HG02588 (cell line): Measurements from ENCODE around the gene PMM1.
A peak's percentile ranks its signal among the peaks of the same experiment; 100 is the strongest.
"Not testable (repeated sequence)": the region's sequence is repeated elsewhere in the genome, so short reads cannot be mapped to it uniquely, and the experiment has no call there.

ENCODE experiments used
- ATAC-seq: cut with Tn5 transposase; IDR thresholded peaks from one replicate; pipeline ENCODE4 v1.9.1; 2021; ENCODE audit warnings: mild to moderate bottlenecking, moderate library complexity; ENCODE audit not compliant: unreplicated experiment

PMM1 gene

DNA sequence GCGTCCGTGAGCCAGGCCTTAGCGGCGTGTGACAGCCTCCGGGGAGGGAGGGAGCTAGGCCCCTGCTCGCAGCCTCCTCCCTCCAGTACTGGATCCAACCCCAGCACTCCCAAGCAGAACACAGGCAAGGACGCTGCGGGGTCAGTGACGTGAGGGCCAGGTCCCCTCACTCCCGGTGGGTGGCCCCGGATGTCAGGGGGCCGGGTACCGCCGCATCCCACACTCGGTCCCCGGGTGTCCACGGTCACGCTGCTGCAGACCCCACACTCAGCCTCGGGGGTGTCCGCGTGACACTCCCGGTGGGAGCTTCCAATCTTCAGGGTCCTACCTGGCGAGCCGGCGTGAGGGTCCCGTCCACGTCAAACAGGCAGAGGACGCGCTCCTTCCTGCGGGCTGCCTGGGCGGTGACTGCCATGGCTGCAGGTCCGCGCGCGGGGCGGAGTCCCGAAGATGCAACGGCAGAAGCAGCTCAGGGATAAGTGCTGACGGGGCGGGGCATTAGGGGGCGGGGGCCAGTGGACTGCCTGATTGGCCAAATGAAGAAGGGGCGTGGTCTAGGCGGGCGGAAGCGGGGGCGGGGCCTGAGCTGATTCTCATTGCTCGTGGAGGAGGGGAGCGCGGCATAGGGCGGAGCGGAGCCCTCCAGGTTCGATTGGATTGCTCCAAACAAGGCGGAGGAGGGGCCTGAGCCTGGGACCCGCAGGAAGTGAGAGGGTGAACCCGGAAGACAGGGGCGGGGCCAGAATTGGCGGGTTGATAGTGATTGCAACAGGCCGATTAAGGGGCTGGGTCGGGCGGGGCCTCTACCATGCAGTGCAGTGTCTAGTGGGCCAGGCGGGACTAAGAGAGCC lies at the start of gene PMM1:
PMM1 (minus strand) TSS at position 450 of the 851 bp plus-strand sequence; CDS start at position 415, 35 bp downstream.
- ATAC-seq: peak; percentile 86

DNA sequence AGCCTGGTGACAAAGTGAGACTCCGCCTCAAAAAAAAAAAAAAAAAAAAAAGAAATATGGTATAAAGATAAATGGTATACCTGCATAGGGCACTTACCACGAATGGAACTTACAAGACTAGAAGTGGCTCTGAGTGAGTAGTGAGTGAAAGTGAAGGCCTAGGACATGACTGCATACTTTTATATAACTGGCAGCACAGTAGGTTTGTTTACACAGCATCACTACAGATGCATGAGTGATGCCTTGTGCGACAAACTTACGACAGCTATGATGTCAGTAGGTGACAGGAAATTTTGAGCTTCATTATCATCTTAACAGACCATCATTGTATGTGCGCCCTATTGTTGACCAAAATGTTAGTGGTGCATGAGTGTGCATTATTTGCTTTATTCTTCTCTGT lies 49.1 kb upstream of the PMM1 start:
- ATAC-seq: no peak

DNA sequence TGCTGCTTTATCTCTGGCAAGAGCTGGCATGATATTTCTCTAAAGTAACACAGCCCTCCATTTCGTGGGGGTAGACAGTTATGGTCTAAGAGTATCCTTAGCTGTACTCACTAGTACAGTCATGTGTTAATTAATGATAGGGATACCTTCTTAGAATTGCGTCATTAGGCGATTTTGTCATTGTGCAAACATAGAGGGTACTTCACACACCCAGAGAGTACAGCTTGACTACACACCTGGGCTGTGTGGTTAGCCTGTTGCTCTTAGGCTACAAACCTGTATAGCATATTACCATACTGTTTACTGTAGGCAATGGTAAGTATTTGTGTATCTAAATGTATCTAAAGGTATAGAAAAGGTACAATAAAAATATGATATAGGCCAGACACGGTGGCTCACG lies 48.5 kb upstream of the PMM1 start:
- no peak for ATAC-seq

DNA sequence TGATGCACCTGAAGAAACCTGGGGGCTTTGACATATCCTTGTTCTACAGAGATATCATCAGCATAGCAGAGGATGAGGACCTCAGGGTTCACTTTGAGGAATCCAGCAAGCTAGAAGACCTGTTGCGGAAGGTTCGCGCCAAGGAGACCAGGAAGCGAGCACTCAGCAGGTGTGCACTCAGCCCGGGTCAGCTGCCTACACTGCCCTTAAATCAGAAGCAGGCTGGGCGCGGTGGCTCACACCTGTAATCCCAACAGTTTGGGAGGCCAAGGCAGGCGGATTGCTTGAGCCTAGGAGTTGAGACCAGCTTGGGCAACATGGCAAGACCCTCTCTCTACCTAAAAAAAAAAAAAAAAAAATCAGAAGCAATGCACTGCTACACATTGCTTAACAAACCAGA lies 48.0 kb upstream of the PMM1 start:
- ATAC-seq: not testable (repeated sequence)

DNA sequence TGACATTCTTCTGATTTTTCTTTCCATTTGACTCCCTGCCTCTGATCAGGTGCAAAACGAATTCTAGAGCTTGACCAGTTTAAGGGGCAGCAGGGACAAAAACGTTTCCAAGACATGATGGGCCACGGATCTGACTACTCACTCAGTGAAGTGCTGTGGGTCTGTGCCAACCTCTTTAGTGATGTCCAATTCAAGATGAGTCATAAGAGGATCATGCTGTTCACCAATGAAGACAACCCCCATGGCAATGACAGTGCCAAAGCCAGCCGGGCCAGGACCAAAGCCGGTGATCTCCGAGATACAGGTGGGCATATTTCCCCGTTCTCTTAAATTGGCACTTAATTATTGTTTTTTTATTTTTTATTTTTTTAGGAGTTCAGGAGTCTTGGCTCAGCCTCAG lies 46.8 kb upstream of the PMM1 start:
- ATAC-seq: no peak

DNA sequence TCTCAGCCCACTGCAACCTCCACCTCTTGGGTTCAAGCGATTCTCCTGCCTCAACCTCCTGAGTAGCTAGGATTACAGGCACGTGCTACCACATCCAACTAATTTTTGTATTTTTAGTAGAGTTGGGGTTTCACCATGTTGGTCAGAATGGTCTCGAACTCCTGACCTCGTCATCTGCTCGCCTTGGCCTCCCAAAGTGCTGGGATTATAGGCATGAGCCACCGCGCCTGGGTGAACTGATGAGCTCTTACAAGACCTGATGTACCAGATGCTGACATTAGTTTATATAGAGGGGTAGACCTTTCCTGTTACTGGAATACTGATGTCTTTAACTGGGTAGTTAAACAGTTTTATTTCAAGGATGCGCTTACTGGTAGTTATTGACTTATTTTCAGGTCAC lies 45.0 kb upstream of the PMM1 start:
- not testable (repeated sequence) for ATAC-seq

DNA sequence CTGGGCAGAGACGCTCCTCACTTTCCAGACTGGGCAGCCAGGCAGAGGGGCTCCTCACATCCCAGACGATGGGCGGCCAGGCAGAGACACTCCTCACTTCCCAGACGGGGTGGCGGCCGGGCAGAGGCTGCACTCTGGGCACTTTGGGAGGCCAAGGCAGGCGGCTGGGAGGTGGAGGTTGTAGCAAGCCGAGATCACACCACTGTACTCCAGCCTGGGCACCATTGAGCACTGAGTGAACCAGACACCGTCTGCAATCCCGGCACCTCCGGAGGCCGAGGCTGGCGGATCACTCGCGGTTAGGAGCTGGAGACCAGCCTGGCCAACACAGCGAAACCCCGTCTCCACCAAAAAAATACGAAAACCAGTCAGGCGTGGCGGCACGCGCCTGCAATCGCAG lies 42.0 kb upstream of the PMM1 start:
- ATAC-seq: not testable (repeated sequence)

DNA sequence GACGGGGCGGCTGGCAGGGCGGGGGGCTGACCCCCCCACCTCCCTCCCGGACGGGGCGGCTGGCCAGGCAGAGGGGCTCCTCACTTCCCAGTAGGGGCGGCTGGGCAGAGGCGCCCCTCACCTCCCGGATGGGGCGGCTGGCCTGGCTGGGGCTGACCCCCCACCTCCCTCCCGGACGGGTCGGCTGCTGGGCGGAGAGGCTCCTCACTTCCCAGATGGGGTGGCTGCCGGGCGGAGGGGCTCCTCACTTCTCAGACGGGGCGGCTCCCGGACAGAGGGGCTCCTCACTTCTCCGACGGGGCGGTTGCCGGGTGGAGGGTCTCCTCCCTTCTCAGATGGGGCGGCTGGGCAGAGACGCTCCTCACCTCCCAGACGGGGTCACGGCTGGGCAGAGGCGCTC lies 41.5 kb upstream of the PMM1 start:
- not testable (repeated sequence) for ATAC-seq

DNA sequence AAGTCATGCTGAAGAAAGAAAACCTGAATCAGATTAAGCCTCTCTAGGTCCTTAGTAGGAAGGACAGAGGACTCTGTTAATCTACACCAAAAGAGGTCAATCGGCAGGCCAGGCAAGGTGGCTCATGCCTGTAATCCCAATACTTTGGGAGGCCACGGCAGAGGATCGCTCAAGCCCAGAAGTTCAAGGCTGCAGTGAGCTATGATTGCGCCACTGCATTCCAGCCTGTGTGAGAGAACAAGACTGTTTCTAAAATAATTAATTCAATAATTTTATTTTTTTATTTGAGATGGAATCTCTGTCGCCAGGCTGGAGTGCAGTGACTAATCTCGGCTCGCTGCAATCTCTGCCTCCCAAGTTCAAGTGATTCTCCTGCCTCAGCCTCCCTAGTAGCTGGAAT lies 35.9 kb upstream of the PMM1 start:
- ATAC-seq: no peak

DNA sequence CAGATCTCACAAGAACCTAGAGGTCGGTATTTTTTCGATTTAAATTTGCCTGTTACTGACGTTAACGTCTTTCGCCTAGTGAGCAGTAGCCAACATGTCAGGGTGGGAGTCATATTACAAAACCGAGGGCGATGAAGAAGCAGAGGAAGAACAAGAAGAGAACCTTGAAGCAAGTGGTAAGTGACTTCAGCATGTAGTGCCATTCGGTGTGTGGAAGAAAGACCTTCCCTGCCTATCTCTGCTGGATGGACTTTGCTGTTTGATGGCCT lies 32.2 kb upstream of the PMM1 start:
- no peak for ATAC-seq

DNA sequence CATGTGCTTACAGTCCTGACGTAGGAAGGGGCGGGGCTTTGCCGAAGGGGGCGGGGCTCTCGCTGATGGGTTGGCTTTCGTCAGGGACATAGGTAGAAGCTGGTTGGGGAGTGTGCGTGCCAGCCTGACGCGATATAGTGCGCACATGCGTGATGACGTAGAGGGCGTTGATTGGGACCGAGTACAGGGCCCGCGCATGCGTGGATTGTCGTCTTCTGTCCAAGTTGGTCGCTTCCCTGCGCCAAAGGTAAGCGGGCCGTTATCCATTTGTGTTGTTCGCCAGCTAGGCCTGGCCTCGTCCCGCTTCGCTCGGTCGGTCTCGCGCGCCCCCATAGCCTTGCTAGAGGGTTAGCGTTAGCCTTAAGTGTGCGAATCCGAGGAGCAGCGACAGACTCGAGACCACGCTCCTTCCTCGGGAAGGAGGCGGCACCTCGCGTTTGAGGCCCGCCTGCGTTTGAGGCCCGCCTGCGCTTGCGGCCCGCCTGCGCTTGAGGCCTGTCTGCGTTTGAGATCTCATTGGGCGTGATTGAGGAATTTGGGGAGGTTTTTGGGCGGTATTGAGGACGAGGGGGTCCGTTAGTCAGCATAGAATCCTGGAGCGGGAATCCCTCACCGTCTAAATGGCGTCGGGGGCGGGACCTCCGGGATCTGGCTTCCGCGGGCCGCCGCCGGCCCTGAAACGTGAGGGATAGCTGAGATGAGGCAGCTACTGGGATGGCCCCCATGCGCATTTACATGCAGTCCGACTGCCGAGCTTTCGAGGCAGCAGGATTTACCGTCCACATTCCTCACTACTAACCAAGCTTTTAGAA lies 31.7 kb upstream of the PMM1 start, which contains the start of gene XRCC6:
XRCC6 (plus strand) TSS at position 197 of the 812 bp plus-strand sequence. CDS start 710 bp downstream, outside the sequence.
- peak; percentile 73 for ATAC-seq

DNA sequence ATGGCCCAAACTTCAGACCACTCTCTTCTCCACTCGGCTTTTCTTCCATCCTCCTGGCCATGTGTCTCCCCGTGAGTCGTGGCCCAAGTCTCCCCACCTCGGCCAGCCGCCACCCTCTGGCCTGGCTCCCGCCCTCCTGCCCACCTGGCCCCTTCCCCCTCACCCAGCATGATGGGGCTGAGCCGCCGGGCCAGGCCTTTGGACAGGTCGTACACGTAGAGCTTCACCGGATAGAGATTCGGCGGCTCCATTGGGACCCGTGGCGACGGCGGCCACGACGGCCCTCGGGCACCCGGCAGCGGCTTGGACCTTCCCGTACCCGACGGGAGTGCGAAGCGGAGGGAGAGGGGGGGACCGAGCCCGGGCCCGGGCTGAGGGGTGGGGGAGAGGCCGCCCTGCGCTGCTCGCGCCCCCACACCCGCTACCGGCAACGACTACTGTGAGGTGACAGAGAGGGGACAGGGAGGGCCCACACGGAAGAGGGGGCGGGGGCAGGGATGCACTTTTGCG lies 31.0 kb upstream of the PMM1 start, which contains the start of gene DESI1:
DESI1 (minus strand) TSS at position 455 of the 510 bp plus-strand sequence; CDS start at position 251, 204 bp downstream.
- peak; percentile 32 for ATAC-seq

DNA sequence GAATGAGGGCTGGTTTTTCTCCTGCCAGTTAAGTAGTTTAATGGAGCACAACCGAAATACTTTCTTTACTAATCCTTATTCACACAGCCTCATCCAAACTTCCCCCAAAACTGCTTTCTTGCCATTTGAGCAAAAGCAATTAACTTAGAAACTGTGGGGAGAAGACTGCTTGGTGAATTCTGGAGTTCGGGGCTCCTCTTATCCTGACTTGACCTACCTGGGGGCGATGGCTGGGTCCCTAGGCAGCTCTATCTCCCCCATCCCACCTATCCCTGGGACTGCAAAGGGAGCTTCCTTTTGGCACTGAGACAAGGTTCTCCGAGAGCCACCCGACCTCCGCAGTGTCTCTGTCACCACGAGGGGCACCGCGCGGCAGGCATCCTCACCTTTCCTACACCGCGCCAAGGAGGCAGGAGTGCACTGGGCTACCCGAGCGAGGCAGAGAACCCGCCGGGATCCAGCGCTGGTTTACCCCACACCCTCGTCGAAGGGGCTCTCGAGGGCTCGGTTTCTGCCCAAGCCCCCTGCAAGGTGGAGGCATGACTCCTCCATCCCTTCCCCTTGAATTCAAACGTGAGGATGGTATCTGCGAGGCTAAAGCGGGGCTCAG lies 30.4 kb upstream of the PMM1 start:
- peak; percentile 19 for ATAC-seq

DNA sequence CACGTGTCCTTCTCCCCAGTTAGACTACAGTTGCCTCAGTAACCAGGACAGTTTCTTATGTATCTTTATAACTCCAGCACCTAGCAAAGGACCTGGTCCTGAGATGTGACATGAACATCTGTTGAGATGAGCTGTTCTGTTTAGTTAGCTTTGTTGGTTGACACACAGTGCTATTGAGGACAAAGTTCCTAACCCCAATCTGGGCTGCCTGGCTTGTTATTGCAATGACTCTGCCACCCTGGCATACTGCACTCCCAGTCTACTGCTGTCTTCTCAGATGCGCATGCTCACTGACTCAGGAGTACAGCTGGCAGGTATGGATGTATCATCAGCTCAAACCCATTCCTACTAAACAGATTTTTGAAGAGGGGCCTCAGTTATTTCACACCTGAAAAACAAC lies 23.8 kb upstream of the PMM1 start:
- no peak for ATAC-seq

DNA sequence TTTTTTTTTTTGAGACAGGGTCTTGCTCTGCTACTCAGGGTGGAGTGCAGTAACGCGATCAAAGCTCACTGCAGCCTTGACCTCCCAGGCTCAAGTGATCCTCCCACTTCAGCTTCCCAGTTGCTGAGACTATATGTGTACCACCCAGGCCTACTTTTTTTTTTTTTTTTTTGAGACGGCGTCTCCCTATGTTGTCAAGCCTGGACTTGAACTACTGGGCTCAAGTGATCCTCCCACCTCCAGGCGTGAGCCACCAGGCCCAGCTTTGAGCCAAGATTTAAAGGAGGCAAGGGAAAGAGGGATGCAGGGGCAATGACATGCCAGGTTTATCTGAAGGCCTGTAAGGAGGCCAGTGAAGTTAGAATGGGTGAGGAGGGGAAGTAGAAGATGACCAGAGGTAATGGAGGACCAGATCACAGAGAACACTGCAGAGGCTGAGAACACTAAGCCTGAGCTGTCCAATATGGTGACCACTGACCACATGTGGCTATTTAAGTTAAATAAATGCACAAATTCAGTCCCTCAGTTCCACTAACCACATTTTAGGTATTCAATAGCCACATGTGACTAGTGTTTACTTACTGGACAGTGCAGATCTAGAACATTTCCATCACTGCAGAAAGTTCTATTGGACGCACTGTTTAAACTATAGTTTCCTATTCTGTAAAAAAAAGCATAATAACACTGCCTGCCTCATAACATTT lies 23.1 kb upstream of the PMM1 start:
- no peak for ATAC-seq

DNA sequence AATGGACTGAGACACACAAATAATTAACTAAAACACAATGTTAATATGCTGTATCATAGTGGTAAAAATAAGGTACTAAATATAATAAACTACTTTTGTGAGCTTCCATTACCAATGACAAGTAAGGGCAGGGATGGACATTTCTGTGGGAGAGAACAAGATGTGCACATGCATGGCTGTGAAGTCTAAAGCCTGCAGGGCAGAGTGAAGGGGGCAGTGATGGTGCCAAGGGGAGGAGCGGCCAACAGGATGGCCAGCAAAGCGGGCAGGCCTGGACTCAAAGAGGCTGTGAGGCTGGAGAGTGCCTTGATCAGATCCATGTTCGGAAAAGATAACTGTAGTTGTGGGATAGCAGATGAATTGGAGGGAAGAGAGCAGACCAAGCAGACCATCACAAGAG lies 18.7 kb upstream of the PMM1 start:
- no peak for ATAC-seq

DNA sequence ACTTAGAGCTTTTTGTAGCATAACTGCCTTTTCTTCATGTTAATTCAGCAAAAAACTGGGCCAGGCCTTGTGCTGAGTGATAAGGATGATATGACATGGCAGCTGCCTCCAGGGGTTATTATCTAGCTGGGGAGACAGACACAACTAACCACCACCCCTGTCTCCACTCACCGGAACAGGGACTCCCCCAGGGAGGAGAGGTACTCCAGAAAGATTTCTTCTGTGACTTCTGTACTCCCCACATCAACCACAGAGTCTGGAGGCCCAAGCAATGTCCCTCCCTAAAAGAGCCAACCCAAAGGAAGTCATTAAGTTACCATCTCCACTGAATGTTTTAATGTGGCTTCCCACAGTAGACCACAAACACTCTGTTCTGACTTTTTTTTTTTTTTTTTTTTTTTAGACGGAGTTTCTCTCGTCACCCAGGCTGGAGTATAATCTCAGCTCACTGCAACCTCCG lies 14.3 kb upstream of the PMM1 start:
- peak; percentile 54 for ATAC-seq

DNA sequence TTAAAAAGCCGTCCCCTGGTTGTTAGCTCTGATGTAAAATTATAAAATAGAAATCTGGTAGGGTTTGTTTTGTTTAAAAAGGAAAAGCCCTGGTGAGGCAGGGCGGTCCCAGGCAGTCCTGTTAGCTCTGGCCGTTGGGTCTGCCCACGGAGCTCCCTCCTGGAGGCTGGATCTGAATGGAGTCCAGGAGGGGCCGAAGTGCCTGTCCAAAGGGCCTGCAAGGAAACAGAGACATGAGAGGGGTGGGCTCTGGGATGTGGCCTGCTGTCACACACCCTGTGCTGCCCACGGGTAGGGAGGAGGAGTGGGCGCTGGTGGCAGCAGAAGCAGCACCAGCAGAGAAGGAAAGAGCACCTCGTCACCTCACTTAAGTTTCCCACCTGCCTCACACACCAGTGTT lies 11.3 kb upstream of the PMM1 start:
- ATAC-seq: no peak

DNA sequence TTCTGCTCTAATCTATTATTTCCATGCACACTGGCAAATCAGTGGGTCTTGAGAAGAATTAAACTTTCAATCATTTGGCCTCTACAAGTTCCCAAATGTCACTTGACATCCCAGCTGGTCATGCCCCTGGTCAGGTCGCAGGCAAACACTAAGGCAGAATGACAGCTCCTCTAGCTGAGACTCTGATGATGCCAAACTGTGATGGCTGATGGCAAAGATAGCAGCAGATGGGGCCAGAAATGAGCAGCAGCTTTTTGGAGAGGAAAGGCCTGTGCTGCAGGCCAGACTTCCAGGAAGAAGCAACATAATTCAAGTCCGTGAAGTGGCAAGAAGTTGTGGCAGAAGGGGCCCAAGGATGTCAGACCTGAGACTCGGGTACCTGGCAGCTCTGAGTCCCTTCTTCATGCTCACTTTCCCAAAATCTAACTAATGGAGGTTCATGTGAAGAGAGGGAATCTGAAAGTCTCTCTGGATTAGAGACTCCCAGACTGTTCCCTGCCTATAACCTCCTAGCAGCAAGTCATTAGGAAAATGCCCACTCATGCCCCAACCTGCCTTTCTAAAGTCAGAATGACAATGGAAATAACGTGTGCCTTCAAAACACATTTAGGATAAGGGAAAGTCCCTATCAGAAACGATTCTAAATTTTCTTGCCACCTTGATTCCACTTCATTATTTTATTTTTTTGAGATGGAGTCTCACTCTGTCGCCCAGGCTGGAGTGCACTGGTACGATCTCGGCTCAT lies 9.4 kb upstream of the PMM1 start:
- no peak for ATAC-seq

DNA sequence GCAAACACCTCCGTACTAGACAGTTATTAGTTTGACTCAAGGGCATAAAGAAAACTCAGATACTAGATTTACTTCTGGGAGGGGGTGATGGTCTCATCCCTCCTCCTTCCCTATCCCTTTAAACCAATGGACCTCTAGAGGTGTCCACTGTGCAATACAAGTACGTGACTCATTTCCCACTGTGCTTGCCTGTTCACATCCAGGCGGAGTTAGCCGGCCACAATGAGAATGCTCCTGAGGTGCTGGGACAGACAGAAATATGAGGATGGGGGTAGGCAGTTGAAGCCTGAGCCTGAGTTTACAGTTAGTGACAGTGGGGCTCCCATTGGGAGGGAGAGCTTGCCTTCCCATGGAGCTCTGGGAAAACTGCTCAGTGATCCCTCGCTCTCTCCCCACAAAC lies 8.4 kb upstream of the PMM1 start:
- no peak for ATAC-seq
